Activated T-helper 1 cell treated with Interleukin-2 at 50 U/mL for 16 hours (primary cell): ENCODE measurements around the gene SLC4A9.

ENCODE experiments used
- DNase-seq: peaks from one replicate; pipeline ENCODE4 v3.0.0-alpha.2; 2020; ENCODE audit warnings: low read depth

The SLC4A9 gene, protein sequence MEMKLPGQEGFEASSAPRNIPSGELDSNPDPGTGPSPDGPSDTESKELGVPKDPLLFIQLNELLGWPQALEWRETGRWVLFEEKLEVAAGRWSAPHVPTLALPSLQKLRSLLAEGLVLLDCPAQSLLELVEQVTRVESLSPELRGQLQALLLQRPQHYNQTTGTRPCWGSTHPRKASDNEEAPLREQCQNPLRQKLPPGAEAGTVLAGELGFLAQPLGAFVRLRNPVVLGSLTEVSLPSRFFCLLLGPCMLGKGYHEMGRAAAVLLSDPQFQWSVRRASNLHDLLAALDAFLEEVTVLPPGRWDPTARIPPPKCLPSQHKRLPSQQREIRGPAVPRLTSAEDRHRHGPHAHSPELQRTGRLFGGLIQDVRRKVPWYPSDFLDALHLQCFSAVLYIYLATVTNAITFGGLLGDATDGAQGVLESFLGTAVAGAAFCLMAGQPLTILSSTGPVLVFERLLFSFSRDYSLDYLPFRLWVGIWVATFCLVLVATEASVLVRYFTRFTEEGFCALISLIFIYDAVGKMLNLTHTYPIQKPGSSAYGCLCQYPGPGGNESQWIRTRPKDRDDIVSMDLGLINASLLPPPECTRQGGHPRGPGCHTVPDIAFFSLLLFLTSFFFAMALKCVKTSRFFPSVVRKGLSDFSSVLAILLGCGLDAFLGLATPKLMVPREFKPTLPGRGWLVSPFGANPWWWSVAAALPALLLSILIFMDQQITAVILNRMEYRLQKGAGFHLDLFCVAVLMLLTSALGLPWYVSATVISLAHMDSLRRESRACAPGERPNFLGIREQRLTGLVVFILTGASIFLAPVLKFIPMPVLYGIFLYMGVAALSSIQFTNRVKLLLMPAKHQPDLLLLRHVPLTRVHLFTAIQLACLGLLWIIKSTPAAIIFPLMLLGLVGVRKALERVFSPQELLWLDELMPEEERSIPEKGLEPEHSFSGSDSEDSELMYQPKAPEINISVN

DNA sequence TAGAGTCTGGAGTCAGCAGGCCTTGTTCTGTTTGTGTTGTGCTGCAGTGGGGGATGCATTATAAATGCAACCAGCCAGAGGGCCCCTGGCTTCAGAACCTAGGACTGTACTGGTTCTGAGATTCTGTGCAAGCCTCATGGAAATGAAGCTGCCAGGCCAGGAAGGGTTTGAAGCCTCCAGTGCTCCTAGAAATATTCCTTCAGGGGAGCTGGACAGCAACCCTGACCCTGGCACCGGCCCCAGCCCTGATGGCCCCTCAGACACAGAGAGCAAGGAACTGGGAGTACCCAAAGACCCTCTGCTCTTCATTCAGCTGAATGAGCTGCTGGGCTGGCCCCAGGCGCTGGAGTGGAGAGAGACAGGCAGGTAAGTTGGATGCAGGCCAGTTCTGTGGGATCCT is at the start of gene SLC4A9:
SLC4A9 (plus strand) TSS at position 94 of the 400 bp plus-strand sequence; CDS start at position 137, 43 bp downstream.
- no peak for DNase-seq

DNA sequence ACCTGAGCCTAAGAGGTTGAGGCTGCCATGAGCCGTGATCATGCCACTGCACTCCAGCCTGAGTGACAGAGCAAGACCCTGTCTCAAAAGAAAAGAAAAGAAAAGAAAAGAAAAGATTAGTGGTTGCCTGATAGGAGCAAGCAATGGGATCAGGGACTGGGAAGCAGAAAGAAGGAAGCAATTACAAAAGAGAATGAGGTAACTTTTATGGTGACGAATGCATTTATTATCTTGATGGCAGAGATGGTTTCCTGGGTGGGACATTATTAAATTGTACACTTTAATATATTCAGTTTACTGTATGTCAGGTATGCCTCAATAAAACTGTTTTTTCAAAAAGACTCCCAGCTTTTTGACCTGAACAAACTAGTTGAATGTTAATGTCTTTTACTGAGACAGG is 49.6 kb upstream of the SLC4A9 start:
- DNase-seq, result no peak

DNA sequence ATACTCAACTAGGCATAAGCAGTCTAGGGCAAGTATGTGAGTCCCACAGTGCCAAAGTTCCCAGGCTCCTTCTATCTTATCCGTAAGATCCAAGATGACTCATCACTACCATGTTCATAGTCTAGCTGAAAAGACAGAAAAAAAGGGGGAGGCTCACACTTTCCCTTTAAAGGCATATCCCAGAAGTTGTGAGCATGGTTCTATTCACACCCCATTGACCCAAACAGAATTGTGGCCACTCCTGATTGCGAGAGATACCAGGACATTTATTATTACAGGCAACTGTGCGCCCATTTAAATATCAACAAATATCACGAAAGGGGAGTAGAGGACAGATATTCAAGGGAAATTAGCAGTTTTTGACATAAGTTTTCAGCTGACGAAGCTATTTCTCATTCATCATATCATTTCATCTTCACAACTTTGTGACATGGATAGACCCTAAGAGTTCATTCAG is 49.0 kb upstream of the SLC4A9 start:
- no peak for DNase-seq

DNA sequence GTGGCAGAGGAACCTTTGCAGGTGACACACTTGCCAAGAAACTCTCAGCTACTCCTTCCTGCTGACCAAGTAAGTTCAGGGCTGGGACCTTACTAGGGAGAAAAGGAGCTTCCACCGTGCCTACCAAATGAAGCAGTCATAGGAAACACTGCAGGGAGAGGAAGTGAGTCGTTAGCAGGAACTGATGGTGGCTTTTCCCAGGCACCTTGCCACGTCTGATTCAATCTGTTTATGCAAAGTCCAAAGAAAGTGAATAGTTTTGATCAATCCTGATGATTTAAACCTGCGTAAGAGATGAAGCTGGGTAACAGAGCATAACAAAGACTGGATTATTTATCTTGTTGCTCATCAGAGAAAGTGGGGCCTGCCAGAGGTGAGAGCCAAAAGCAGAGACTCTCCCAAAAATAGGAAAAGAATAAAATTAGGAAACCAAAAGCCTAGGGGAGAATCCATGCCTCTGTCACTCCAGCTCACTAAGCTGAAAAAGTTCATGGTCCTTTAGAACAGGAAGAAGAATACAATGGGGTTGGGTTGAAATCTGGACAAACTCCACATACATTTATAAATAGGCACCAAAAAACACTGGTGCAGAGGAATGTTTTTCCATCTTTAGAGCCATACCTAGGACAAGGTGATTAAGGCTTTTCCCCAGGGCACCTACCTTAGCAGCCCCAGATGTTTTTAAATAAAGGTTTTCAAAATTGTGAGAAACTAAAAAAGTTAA is 47.8 kb upstream of the SLC4A9 start:
- DNase-seq, result no peak

DNA sequence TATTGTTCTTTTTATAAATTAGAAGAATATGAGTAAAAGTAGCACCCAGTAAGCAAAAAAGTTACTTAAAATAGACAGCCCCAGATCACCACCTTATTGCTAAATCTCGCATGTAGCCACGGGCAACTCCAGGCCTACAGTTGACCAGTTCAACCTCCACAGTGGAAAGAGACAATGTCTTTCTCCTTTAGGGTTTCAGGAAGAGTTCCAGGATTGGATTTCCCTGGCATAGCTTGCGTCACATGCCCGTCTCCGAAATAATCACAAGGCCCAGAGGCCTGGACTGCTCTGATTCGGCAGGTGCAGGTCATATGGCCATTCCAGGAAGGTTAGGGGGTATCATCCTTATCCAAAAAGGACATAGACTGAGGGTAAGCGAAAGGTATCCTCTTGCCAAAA is 47.2 kb upstream of the SLC4A9 start:
- no peak for DNase-seq

DNA sequence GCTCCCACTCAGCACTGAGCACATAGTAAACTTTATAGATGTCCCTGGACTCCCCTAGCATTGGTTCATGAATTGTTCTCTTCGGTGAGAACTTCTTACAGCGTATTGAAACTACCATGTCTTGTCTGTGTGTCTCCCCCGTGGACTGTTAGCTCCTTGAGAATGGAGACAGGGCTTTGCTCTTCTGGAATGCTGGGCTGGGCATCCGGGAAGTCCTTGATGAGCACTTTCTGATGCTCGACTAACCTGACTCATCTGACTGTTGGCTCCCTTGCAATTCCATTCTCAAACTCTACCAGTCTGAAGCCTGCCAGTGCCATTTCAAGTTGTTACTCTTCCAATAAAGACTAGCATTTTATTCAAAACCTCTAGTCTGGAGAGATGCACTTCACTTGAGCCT is 42.1 kb upstream of the SLC4A9 start:
- no peak for DNase-seq

DNA sequence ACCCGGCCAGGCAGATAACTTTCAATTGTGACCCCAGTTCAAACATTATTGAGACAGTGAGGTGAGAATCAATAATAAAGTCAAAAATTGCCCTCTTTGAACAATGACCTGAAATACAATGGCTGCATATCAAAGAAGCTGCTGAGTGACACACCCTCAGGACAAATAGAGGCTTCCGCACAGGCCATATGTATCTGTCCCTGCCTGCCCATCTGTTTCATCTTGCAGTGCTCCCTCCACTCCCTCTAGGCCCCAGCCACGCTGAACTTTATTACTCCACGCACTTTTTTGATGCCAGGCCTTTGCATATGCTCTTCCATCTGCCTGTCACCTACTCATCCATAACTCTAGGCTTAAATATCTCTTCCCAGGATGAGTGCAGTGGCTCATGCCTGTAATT is 41.2 kb upstream of the SLC4A9 start:
- no peak for DNase-seq

DNA sequence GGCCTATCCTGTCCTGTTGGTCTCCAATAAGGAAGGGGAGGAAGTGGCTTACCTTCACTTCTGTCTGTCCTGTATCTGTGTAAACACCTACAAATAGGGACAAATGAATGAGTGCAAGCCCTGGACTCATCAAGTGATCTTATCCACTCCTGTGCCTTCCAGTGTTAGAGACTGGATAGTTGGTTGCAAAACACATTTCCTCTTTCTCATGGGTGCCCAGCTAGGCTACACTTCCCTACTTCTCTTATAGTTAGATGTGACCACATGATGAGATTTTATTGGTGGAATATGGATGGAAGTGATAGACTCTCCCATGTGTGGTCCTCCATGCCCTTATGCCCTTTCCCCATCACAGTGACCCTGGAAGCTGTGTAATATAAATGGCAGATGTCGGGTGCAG is 40.2 kb upstream of the SLC4A9 start:
- DNase-seq, result no peak

DNA sequence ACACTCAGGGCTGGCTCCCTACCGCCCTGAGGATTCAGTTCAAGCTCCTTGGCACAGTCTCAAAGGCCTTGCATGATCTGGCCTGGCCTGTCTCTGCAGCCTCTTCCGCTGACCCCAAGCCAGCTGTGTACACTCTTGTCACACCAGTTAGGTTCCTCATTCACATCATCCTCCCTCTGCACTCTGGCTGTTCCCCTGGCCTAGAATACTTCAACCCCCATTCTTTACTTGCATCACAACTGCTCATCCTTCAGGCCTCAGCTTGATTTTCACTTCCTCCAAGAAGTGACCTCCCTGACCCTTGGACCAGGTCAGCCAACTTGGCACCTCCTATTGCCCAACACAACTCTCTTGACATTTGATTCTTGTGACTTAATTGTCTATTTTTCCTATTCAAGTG is 38.2 kb upstream of the SLC4A9 start:
- DNase-seq, result no peak

DNA sequence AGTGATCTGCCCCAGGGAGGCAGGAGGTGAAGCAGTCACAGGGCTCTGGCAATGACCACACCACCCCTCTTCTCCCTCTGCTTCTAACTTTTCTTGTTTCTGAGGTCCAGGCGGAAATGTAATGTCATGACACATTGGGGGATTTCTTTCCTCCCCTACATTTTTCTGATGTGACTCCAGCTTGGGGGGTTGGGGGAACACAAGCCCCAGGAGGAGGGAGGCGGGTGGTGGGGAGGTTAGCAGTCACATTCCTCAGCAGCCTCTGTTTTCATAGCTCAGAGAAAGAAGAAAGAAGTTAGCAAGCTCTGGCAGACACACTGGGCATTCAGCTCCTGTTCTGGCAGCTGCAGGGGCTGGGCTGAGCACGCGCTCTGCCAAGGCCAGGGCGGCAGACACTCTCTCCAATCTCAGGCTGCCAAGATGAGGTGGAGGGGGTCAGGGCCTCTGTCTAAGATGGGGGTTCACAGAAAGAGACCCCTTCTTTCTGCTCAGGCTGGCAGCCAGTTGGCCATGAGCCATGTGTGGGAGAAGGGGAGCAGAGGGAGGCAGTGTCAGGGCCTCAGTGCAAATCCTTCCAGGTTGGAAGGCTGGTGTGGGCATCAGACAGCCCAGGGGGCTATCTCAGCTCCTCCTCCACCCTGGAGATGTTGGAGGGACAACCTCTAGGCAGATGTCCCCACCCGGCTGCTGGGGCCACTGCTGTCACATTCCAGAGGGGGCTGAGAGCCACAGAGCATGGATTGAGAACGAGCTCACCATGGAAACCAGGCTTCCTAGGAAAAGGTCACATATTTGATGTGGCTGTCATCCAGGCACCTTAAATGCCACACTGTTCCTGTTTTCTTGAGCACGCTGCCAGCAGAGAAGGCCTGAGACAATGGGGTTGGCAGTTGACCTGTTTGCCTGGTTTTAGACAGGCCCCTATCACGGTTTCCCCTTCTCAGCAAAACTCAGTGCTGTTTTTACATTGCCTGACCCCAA is 37.0 kb upstream of the SLC4A9 start:
- no peak for DNase-seq

DNA sequence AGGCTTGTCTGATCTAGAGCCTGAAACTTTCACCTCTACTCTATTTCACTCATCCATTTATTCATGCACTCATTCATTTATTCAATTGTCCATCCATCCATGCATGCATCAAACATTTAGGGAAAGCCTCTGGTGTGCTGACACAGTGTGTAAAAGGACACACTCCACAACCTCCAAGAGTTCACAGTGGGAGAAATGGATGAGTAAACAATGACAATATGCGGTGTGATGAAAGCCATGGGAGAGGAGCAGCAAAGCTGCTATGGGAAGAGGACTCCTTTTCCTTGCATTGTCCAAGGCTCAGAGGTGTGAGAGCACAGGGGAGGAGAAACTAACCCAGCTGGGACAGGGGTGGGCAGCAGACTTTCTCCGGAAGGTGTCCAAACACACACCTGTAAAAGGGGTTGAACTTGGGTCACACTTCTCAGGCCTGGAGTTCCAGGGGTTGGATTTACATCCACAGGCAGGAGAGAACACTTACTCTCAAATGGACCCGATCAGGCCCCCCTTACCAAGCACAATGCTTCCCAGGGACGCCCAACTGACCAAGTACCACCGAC is 35.9 kb upstream of the SLC4A9 start:
- DNase-seq, result no peak

DNA sequence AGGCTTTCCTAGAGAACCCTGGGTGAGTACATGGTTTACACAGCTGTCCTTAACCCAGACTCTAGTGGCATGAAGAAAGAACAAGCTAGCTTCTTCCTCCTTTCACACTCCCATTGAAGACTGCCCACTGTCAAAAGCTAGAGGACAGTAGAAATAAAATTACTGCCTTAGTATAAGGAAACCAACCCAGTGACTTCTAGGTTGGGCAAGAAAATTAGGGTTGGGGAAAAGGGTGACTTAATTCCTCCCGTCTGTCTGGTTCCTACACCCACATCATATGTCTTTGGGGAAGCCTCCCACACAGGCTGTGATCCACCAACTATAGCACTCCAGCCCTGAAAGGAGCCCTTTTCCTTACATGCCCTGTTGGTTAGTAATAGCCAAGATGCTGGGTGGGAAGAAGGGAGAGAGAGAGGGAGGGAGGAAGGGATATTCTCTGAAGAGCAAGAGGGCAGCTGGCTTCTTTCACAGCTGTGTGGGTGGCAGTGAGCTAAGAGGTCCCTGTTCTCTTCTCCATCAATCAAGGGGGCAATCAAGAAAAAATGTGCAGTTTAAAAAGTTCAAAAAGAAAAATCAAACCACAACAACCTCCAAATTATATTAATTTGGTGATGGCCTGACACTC is 35.3 kb upstream of the SLC4A9 start:
- no peak for DNase-seq

DNA sequence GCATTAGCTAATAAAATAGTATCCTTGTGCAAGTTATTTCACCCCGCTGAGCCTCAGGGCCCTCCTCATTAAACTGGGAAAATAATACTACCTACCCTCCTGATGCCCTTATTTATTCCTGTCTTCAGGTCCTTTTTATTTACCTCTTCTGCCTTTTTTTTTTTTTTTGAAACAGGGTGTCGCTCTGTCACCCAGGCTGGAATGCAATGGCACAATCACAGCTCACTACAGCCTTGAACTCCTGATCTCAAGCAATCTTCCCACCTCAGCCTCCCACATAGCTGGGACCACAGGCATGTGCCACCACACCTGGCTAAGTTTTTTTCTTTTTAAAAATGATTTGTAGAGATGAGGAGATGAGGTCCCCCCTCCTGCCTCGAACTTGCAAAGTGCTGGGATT is 34.5 kb upstream of the SLC4A9 start:
- DNase-seq, result no peak

DNA sequence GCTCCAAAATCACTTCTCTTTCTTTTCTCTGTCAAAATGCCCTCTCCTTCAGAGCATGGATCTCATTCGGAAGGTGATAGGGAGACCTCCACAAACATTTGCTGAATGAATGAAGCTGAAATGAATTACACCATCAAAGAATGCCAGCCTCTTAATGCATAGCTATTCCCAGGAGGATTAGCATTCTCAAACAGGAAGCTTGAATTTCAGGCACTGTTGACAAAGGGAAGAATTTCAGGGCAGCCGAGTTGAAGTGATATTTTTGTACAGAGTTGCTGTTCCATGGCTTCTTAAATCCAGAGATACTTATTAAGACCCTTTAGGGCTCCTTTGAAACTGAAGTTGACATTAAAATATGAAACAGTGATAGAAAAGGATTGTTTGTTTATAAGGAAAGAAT is 32.4 kb upstream of the SLC4A9 start:
- DNase-seq, result no peak

DNA sequence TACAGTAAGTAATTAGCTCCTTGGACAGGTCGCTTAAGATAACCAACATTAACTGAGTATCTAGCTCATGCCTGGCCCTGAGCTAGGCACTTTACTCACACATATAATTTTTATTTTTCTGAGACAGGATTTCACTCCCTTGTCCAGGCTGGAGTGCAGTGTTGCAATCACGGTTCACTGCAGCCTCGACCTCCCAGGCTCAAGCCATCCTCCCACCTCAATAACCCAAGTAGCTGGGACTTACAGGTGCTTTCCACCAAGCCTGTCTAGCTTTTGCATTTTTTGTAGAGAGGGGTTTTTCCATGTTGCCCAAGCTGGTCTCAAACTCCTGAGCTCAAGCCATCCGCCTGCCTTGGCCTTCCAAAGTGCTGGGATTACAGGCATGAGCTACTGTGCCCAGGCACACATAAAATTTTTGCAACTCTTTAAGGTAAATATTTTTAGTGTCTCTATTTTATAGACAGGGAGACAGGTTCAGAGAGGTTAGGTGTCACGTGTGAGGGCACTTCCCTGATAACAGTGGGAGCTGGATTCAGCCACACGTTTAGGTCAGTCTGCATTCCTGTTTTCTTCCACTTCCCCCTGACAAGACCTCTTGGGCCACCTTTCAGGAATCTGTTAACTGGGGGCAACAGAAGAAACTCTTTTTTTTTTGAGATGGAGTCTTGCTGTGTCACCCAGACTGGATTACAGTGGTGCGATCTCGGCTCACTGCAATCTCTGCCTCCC is 31.8 kb upstream of the SLC4A9 start:
- no peak for DNase-seq

DNA sequence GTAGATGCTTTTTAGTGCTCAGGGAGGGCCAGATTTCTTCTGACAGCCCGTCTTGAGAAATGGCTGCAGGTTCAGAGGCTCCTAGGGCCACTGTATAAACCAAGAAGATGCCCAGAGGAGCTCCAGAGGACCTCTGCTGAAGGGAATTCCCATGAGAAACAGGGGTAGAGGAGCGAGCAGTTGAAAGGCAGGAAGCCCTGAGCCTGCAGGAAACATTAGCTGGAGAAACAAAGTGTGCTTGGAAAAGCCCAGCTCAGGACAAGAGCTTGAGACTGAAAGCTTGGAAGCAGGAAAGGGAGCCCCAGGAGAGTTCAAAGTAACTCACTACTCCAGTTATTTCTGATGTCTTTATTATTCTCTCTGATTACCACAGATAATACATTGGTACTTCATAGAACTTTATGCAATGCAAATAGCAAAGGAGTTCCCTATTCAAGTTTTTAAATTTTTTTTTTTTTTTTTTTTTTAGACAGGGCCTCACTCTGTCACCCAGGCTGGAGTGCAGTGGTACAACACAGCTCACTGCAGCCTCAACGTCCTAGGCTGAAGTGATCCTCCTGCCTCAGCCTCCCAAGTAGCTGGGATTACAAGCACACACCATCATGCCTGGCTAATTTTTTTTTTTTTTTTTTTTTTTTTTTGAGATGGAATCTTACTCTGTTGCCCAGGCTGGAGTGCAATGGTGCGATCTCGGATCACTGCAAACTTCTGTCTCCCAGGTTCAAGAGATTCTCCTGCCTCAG is 30.1 kb upstream of the SLC4A9 start:
- no peak for DNase-seq

DNA sequence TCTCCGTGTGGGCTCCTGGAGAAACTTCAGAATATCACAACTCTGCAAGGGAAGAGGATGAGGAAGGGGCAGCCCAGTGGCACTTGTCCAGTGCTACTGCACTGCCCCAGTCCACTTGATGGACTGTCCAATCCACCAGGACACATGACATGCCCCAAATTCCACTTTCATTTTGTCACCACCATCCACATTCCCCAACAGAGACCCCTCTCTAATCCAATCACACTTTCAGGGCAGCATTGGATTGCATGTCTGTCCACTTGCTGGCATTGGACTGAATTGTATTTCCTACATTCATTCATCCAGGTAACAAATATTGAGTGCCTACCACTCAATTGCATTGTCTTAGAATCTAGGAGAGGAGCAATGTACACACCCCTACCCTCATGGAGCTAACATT is 28.4 kb upstream of the SLC4A9 start:
- no peak for DNase-seq

DNA sequence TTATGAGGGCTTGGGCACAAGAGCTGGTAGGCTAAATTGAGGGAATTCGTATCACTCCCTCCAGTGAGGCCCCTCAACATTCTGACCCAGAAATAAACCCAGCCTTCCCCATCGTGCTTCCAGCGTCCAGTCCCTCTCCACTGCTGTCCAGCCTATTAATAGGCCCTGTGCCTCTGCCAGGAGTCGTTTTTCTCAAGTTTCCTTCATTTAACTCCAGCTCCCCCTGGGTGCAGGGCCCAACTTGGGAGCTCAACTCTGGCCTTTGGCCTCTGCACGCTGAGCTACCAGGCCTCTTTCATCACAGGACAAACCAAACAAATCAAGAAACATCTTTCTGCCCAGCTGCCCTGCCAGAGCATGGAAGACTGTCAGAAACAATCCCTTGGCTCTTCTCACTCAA is 23.6 kb upstream of the SLC4A9 start:
- DNase-seq, result no peak

DNA sequence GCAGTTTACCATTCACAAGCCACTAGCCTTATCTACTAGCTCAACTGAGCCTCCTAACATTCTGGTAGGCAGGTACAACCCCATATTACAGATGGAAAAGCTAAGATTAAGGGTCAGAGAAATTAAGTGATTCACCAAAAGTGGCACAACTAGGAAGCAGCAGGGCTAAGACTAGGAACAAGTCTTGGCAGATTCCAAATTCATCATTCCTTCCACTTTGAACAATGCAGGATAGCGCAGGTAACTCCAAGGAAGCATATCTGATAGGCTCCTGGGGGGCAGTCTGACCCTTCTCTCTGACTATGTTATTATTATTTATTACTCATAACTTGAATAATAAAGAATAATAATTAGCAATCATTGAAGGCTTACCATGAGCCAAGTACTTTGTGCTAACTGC is 22.1 kb upstream of the SLC4A9 start:
- DNase-seq, result no peak
